Suprapubic skin (tissue), 4 donors: Measurements from ENCODE around the gene WAPL. TPM values are rescaled to one million over a fixed set of nuclear protein-coding genes. Genes with fewer than 3 reads are reported as not detected.

Source experiments
- DNase-seq, 2 donors: peaks; one replicate each; pipeline ENCODE4 v3.0.0-alpha.2; 2019; ENCODE audit warnings: low spot score in 2 of 2
- H3K27ac ChIP-seq: fragments of 200-600 bp; sonication (generic); one replicate; pipeline ENCODE4 v1.5.1; 2019
- H3K27me3 ChIP-seq: fragments of 200-600 bp; sonication (generic); one replicate; pipeline ENCODE4 v1.5.1; 2019
- H3K36me3 ChIP-seq: fragments of 200-600 bp; sonication (generic); one replicate; pipeline ENCODE4 v1.5.1; 2019
- H3K4me1 ChIP-seq: fragments of 200-600 bp; sonication (generic); one replicate; pipeline ENCODE4 v1.5.1; 2019
- H3K4me3 ChIP-seq: fragments of 200-600 bp; sonication (generic); one replicate; pipeline ENCODE4 v1.5.1; 2019; ENCODE audit warnings: mild to moderate bottlenecking
- H3K9me3 ChIP-seq: fragments of 200-600 bp; sonication (generic); one replicate; pipeline ENCODE4 v1.5.1; 2019
- EP300 ChIP-seq: sonication (generic); formaldehyde crosslinking; IDR thresholded peaks from one replicate; pipeline ENCODE4 v1.6.1; 2017; ENCODE audit warnings: antibody characterized with exemption
- POLR2A ChIP-seq, 2 donors: fragments of 450-650 bp; IDR thresholded peaks; one replicate each; pipeline ENCODE4 v1.6.1; 2017; ENCODE audit warnings: antibody characterized with exemption in 2 of 2, mild to moderate bottlenecking in 2 of 2, moderate library complexity in 2 of 2
- POLR2AphosphoS5 ChIP-seq, 3 donors: sonication (generic); formaldehyde crosslinking; IDR thresholded peaks; one replicate each; pipeline ENCODE4 v1.6.1; 2017; ENCODE audit warnings: antibody characterized with exemption in 3 of 3
- WGBS: methylation state at CpG from one replicate; pipeline ENCODE4 v1.1.5; 2018; 5-methylcytosine and 5-hydroxymethylcytosine counted together
- total RNA-seq, 4 donors: library from RNA; depleted of rRNA; stranded (reverse); fragments of >200 nt; gene quantifications; one replicate each; pipeline ENCODE4 v1.1.0, GENCODE V29; 2016
- TF ChIP-seq, protein P1 (sequence below), 2 donors: fragments of 200-600 bp in 1 of 2; fragments of 450-650 bp in 1 of 2; sonication (generic) in 1 of 2; IDR thresholded peaks; one replicate each; pipeline ENCODE4 v1.5.1; 2016 to 2019; ENCODE audit warnings: antibody characterized with exemption in 2 of 2, mild to moderate bottlenecking in 1 of 2, moderate library complexity in 1 of 2

The WAPL gene
- total RNA-seq, 4 donors from 2014 or later, result 35.4 to 52.0 (median 43.6) TPM

DNA sequence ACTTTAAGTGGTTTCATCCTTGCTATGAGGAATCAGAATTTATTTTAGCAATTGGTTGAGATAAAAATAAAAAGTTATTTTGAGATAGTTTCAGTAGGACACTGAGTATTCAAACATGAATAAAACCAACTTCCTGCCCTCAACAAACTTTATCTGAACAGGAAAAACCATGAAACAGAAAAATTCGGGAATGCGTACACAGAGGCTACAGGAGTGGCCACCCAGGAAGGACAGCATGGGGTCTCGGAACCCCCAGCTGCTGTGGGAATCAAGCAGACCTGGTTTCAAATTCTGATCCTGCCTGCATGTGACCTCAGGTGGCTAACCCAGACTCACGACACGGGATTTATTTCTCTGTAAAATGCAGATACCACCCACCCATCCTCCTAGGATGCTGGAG, 106.0 kb downstream of the WAPL start:
- TF ChIP-seq, protein P1, sequence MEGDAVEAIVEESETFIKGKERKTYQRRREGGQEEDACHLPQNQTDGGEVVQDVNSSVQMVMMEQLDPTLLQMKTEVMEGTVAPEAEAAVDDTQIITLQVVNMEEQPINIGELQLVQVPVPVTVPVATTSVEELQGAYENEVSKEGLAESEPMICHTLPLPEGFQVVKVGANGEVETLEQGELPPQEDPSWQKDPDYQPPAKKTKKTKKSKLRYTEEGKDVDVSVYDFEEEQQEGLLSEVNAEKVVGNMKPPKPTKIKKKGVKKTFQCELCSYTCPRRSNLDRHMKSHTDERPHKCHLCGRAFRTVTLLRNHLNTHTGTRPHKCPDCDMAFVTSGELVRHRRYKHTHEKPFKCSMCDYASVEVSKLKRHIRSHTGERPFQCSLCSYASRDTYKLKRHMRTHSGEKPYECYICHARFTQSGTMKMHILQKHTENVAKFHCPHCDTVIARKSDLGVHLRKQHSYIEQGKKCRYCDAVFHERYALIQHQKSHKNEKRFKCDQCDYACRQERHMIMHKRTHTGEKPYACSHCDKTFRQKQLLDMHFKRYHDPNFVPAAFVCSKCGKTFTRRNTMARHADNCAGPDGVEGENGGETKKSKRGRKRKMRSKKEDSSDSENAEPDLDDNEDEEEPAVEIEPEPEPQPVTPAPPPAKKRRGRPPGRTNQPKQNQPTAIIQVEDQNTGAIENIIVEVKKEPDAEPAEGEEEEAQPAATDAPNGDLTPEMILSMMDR (IDR thresholded peaks at IDR 0.05), result no peak
- TF ChIP-seq POLR2AphosphoS5 (IDR thresholded peaks at IDR 0.05) (no peak), POLR2A (IDR thresholded peaks at IDR 0.05) (no peak), EP300 (no peak)
- H3K9me3 ChIP-seq, result no peaks in the 10 kb centered on the region
- H3K27ac ChIP-seq, result no peak overlapping the region
- WGBS, result 58% methylated on average over 5 of the region's 5 CpGs
- peaks cover 3% of the 10 kb centered on the region for H3K4me1 ChIP-seq
- DNase-seq, result no peak
- H3K36me3 ChIP-seq, result no peaks in the 10 kb centered on the region
- H3K27me3 ChIP-seq, result no peaks in the 10 kb centered on the region
- H3K4me3 ChIP-seq, result no peak overlapping the region

DNA sequence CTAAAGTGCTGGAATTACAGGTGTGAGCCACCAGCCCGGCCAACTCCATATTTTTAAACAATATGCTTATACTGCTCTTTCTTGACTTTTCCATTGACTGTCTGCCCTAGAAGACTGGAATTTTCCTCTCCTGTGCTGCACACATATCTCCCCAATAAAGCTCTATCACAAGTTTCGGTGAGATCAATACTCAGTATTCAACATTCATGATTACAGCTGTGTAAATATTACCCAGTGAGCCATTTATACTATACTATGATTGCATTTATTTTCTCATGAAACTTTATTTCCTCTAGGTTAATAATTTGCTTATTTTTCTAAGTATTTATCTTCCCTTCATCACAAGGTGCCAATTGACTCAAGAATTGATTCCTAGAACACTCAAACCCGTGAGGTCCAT, 106.5 kb downstream of the WAPL start:
- H3K4me3 ChIP-seq, result no peak overlapping the region
- no peaks in the 10 kb centered on the region for H3K27me3 ChIP-seq
- H3K27ac ChIP-seq, result no peak overlapping the region
- H3K36me3 ChIP-seq, result no peaks in the 10 kb centered on the region
- WGBS, result 69% methylated on average over 3 of the region's 3 CpGs
- no peaks in the 10 kb centered on the region for H3K9me3 ChIP-seq
- TF ChIP-seq POLR2AphosphoS5 (IDR thresholded peaks at IDR 0.05) (no peak), POLR2A (IDR thresholded peaks at IDR 0.05) (no peak), EP300 (no peak)
- TF ChIP-seq, protein P1 (IDR thresholded peaks at IDR 0.05), result no peak
- no peak for DNase-seq
- H3K4me1 ChIP-seq, result peaks cover 3% of the 10 kb centered on the region

DNA sequence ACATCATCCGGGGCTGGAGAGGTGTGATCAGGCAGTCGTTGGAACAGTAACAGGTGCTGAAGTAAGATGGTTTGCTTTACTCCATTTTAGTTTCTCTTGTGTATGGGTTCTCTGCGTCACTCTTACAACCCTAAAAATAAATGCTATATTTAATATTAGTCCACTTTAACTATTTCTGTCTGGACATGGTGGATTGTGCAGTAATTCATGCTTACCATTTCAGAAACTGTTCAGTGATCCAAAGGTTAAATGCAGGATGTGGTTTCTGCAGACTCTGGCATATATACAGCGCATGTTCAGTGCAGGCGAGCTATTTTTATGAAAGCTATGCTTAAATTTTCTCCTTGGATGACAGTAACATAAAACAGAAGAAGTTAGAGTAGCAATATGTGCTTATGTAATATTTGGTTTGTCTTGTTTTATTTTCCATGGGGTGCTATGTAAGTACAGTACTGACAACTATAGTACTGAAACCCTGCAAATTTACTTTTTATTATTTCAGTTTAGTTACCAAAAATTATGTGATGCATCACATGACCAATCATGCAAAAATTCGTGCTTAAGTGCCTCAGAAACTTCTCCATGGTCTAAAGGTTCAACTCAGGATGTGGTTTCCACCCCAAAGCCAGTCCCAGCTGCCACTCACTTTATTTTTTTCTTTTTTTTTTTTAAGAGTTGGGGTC, 108.4 kb downstream of the WAPL start:
- H3K27me3 ChIP-seq, result no peaks in the 10 kb centered on the region
- H3K27ac ChIP-seq, result no peak overlapping the region
- H3K36me3 ChIP-seq, result no peaks in the 10 kb centered on the region
- H3K9me3 ChIP-seq, result no peaks in the 10 kb centered on the region
- peaks cover 3% of the 10 kb centered on the region for H3K4me1 ChIP-seq
- WGBS, result 55% methylated on average over 6 of the region's 6 CpGs
- H3K4me3 ChIP-seq, result no peak overlapping the region
- TF ChIP-seq POLR2AphosphoS5 (IDR thresholded peaks at IDR 0.05), result no peak
- no peak for TF ChIP-seq POLR2A (IDR thresholded peaks at IDR 0.05)
- TF ChIP-seq, protein P1 (IDR thresholded peaks at IDR 0.05), result no peak
- TF ChIP-seq EP300, result no peak
- no peak for DNase-seq

DNA sequence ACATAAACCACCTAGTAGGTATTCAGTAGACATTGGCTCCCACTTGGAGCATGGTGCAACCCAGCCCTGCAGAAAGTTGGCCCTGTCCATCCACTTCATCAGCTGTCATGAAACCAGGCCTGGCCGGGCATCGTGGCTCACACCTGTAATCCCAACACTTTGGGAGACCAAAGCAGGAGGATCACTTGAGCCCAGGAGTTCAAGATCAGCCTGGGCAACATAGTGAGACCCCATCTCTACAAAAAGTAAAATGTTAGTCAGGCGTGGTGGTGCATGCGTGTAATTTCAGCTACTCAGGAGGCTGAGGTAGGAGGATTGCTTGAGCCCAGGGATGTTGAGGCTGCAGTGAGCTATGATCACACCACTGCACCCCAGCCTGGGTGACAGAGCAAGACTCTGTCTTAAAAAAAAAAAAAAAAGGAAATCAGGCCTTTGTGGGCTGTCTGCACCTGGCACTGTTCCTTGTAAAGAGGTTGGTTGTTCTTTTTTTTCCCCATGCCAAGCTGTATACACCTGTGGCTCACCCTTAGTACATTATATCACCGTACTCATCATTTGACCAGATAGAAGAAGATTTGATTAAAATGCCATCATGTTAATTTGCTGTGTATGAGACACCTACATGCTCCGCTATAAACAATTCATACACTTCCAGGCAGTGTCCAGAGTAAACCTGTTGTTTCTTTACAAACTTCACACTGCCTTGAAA, 109.6 kb downstream of the WAPL start:
- 89% methylated on average over 6 of the region's 6 CpGs for WGBS
- peaks cover 3% of the 10 kb centered on the region for H3K4me1 ChIP-seq
- TF ChIP-seq EP300 (no peak), POLR2AphosphoS5 (IDR thresholded peaks at IDR 0.05) (no peak), POLR2A (IDR thresholded peaks at IDR 0.05) (no peak)
- TF ChIP-seq, protein P1 (IDR thresholded peaks at IDR 0.05), result no peak
- H3K9me3 ChIP-seq, result no peaks in the 10 kb centered on the region
- no peak overlapping the region for H3K27ac ChIP-seq
- no peak for DNase-seq
- no peaks in the 10 kb centered on the region for H3K27me3 ChIP-seq
- no peak overlapping the region for H3K4me3 ChIP-seq
- no peaks in the 10 kb centered on the region for H3K36me3 ChIP-seq

DNA sequence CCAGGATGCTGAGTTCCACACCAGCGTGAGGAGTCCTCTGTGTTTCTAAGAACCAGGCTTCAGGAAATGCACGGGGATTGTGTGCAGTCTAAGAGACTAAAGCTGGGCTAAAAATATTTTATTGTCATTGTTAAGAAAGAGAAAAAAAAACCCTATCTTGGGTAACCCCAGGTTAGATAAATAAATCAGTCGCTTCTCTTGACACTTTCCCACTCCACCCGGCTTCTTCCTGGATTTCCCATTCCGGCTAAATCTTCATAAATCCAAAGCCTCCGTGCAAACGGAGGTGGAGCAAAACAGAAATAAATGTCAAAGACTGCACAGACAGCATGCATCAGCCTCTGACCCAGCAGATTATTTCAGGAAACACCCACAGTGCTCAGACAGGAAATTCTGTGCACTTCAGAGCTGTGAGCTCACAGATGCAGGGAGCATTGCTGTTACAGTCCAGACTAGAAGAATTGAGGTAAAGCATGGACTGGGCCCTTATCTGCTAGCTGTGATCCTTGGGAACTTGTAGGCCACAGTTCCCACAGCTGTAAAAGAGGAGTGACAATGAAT, 110.2 kb downstream of the WAPL start:
- 17% methylated on average over 7 of the region's 7 CpGs for WGBS
- H3K4me1 ChIP-seq, result peaks cover 3% of the 10 kb centered on the region
- no peaks in the 10 kb centered on the region for H3K36me3 ChIP-seq
- no peak overlapping the region for H3K27ac ChIP-seq
- no peak overlapping the region for H3K4me3 ChIP-seq
- no peaks in the 10 kb centered on the region for H3K9me3 ChIP-seq
- no peaks in the 10 kb centered on the region for H3K27me3 ChIP-seq
- no peak for DNase-seq
- TF ChIP-seq EP300, result no peak
- TF ChIP-seq, protein P1 (IDR thresholded peaks at IDR 0.05), result no peak
